ENCODE measurements around the gene RGS6.

Gene RGS6

GRCh38 chr14:72023128-72024042 lies 91.2 kb downstream of the RGS6 start:
- DNase-seq: no peak

GRCh38 chr14:72024043-72024407 lies 91.8 kb downstream of the RGS6 start:
- DNase-seq: peak; percentile 68

- DNase-seq: no peak
Measured at GRCh38 chr14:72024504-72024903, 92.3 kb downstream of the RGS6 start.

- no peak for DNase-seq
Measured at GRCh38 chr14:72026536-72026935, 94.3 kb downstream of the RGS6 start.

GRCh38 chr14:72027061-72027460 lies 94.8 kb downstream of the RGS6 start:
- DNase-seq: no peak

- no peak for DNase-seq
Measured at GRCh38 chr14:72033365-72033764, 101.1 kb downstream of the RGS6 start.

- DNase-seq: no peak
Measured at GRCh38 chr14:72040528-72040927, 108.3 kb downstream of the RGS6 start.

GRCh38 chr14:72045271-72045670 lies 113.0 kb downstream of the RGS6 start:
- DNase-seq: no peak

GRCh38 chr14:72045885-72046284 lies 113.7 kb downstream of the RGS6 start:
- DNase-seq: no peak

GRCh38 chr14:72049462-72049861 lies 117.2 kb downstream of the RGS6 start:
- peak; percentile 77 for DNase-seq

GRCh38 chr14:72052356-72052755 lies 120.1 kb downstream of the RGS6 start:
- no peak for DNase-seq

- DNase-seq: peak; percentile 24
Measured at GRCh38 chr14:72053651-72054050, 121.4 kb downstream of the RGS6 start.

- no peak for DNase-seq
Measured at GRCh38 chr14:72054911-72055310, 122.7 kb downstream of the RGS6 start.

GRCh38 chr14:72057701-72058285 lies 125.6 kb downstream of the RGS6 start:
- no peak for DNase-seq

- no peak for DNase-seq
Measured at GRCh38 chr14:72060460-72060859, 128.2 kb downstream of the RGS6 start.

GRCh38 chr14:72060917-72061316 lies 128.7 kb downstream of the RGS6 start:
- DNase-seq: no peak

GRCh38 chr14:72061718-72062117 lies 129.5 kb downstream of the RGS6 start:
- no peak for DNase-seq

- DNase-seq: no peak
Measured at GRCh38 chr14:72063761-72064282, 131.6 kb downstream of the RGS6 start.

- no peak for DNase-seq
Measured at GRCh38 chr14:72064501-72064900, 132.3 kb downstream of the RGS6 start.

GRCh38 chr14:72070458-72070857 lies 138.2 kb downstream of the RGS6 start:
- DNase-seq: no peak

- DNase-seq: no peak
Measured at GRCh38 chr14:72075649-72076334, 143.6 kb downstream of the RGS6 start.

GRCh38 chr14:72081137-72081536 lies 148.9 kb downstream of the RGS6 start:
- no peak for DNase-seq

- DNase-seq: no peak
Measured at GRCh38 chr14:72084935-72085334, 152.7 kb downstream of the RGS6 start.

- no peak for DNase-seq
Measured at GRCh38 chr14:72089625-72090024, 157.4 kb downstream of the RGS6 start.

Measured in hematopoietic multipotent progenitor cell treated with erythropoietin and hydrocortisone succinate and interleukin-3 and kit ligand, for 8 days (in vitro differentiated cells).